GM19351 (cell line): ENCODE measurements around the gene IDE.

Experiments used
- ATAC-seq: cut with Tn5 transposase; IDR thresholded peaks from one replicate; pipeline ENCODE4 v1.9.1; 2021; ENCODE audit warnings: mild to moderate bottlenecking, moderate library complexity; ENCODE audit not compliant: unreplicated experiment

IDE gene

DNA sequence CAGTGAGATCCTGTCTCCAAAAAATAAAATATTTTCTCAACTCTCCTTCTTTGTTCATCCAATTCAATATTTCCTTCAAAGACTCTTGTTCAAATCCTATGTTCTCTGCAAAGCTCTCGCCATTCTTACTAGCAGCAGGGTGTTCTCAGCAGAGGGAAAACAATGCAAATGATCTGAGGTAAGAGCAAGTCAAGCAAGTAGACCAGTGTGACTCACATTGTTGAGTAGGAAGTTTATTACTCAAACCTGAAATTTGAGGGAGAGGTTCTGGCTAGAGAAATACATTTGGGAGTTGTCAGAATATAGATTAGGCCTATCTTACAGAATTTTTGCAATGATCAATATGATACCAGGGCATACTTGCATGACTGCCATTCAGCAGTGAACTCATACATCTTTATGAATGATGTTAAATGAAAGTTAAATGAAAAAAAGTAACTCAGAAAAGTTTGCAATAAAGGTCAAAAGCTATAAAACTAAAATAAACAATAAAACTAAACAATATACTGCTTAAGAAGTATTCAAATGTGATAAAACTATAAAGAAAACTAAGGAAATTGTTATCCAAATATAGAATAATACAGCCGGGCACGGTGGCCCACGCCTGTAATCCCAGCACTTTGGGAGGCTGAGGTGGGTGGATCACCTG lies 5.8 kb downstream of the IDE start:
- ATAC-seq, result no peak

DNA sequence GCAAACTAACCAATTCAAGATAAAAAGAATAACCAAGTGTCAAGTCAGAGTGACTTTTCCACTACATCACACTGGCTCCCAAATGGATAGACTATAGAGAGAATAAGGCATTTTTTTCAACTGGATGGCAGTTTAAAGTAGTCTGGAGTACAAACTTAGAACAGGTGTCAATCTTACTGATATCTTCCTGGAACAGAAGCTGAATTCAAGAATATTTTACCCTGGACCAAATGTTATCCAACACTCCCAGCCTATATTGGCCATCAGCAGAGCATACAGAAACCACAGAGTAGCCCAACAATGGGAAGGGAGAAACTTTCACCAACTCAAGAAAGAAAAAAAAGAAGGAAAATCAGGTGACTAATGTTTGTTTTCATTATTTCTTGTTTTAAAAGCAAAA lies 11.5 kb downstream of the IDE start:
- ATAC-seq, result no peak

- no peak for ATAC-seq
Observed at GRCh38 chr10:92559046-92559445, 14.8 kb downstream of the IDE start.

GRCh38 chr10:92553959-92554358 lies 19.9 kb downstream of the IDE start:
- no peak for ATAC-seq

- ATAC-seq, result no peak
Observed at GRCh38 chr10:92552310-92552709, 21.6 kb downstream of the IDE start.

DNA sequence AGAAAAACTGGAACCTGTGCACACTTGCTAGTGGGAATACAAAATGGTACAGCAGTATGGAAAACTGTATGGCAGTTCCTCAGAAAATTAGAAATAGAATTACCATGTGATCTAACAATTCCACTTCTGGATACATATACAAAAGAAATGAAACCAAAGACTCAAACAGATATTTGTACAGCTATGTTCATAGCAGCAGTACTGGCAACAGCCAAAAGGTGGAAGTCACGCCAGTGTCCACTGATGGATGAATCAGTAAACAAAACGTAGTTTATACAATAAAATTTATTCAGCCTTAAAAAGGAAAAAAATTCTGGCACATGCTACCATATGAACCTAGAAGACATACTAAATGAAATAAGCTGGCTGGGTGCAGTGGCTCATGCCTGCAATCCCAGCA lies 23.0 kb downstream of the IDE start:
- no peak for ATAC-seq

GRCh38 chr10:92547676-92548075 lies 26.2 kb downstream of the IDE start:
- ATAC-seq, result no peak

GRCh38 chr10:92545556-92545955 lies 28.3 kb downstream of the IDE start:
- no peak for ATAC-seq

DNA sequence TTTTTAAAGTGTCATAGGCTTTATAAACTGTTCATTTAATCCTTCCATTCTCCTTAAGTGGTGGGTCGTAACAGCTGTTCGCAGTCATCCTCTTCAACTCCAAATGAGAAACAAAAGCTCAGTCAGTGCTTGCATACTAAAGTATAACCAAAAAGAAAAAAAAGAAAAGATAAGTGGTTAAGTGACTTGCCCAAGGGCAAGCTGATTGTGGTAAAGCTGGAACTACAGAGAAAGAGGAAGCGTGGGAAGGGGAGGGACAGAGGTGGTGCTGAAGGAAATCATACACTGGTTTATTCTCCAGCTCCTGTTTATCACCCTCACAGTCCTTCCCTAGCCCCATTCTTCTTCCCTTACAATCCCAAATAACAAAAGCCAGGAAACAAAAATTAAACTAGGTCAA lies 29.6 kb downstream of the IDE start:
- ATAC-seq, result peak; percentile 57

- ATAC-seq, result no peak
Observed at GRCh38 chr10:92542458-92542857, 31.4 kb downstream of the IDE start.

- ATAC-seq, result no peak
Observed at GRCh38 chr10:92541583-92541982, 32.3 kb downstream of the IDE start.

DNA sequence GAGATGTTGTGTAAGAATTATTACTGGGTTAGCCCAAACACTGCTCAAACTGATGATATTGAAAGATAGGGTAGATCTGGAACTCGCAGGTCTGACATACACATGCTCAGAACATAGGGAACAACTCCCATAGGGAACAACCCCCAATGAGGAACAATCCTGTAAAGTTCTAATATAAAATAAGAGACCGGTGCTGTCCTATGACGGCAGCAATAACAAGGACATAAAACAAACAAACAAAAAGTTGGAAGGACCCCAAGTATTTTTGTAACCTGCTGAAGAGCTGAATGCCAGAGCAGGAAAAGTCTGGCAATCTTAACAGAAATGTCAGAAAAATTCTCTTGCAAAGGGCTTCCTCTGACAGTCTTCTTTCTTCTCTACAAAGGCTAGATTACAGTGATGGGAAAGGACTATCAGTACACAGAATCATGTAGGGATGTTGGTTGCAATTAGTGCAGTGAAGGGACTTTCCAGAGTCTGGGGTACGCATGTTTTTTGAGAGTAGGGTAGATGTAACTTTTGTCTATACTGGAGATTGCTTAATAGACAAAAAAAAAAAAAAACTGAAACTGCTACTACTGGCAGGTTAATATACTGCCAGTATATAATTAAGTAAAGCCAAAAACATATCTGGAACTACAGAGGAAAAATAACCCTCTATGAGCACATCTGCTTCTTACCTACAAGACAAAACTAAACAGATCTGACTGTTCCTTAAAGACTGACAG lies 35.5 kb downstream of the IDE start:
- ATAC-seq, result no peak

- no peak for ATAC-seq
Observed at GRCh38 chr10:92530891-92531535, 42.9 kb downstream of the IDE start.

DNA sequence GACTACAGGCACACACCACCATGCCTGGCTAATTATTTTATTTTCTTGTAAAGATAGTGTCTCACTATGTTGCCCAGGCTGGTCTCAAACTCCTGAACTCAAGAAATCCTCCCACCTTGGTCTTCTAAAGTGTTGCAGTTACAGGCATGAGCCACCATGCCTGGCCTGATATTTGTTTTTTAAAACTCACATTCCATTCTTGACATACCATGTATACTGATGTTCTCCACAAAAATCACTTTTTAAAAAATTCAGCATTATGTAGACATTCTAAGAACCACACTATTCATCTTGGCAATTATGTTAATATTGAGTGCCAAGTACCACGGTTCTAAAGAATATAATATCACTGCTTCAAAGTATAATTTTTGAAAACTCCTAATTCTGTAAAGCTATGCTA lies 43.5 kb downstream of the IDE start:
- no peak for ATAC-seq

GRCh38 chr10:92527716-92528115 lies 46.2 kb downstream of the IDE start:
- ATAC-seq, result no peak

DNA sequence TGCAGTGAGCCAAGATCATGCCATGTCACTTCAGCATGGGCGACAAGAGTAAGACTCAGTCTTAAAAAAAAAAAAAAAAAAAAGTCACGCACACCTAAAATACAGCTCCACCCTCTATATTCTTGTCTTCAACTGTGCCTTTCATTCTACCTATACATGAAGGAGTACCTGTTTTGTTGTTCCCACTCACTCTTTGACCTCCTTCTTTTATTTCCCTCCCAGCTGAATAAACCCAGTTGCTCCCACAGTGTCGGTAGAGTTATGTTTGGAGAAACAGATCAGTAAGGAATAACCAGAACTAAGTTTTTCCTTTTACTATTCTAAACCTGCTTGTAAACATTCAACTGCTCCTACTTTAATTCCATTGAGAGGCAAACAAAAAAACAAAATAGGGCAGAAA lies 50.3 kb downstream of the IDE start:
- no peak for ATAC-seq

GRCh38 chr10:92517034-92517655 lies 56.7 kb downstream of the IDE start:
- peak; percentile 66 for ATAC-seq

DNA sequence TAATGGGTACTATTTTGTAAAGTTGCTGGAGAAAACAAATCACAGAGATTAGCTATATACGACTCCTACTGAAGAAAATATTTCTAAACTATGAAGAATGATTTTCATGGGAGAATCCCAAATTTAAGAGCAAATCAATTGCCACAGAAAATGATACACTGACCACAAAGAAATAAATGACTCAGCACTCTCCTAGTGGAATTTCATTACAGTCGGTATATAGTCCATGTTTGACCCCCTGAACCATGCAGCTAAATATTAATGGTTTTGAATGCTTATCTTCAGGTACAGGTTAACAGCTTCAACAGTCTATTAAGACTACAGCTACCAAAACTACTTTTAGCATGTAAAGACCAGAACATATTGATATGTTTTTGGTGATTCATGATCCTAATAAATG lies 65.0 kb downstream of the IDE start:
- no peak for ATAC-seq

- no peak for ATAC-seq
Observed at GRCh38 chr10:92506336-92506735, 67.6 kb downstream of the IDE start.

DNA sequence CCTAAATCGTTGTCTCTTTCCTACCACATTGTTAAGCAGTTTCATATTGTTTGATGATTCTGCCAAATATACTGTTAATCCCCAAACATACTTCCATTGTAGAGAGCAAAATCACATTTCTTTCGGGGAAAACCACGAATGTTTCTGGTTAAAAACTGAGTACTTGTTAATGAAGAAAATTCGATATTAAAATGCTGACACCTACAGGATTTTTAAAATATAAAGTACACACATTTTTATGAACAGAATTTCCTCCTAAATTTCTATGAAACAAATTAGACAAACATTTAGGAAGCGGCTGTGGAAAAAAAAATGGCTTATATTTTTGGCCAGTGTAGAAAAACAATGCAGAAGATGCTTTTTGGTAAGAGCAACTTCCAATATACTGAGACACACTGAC lies 68.8 kb downstream of the IDE start:
- ATAC-seq, result no peak

- ATAC-seq, result no peak
Observed at GRCh38 chr10:92502296-92502808, 71.5 kb downstream of the IDE start.

DNA sequence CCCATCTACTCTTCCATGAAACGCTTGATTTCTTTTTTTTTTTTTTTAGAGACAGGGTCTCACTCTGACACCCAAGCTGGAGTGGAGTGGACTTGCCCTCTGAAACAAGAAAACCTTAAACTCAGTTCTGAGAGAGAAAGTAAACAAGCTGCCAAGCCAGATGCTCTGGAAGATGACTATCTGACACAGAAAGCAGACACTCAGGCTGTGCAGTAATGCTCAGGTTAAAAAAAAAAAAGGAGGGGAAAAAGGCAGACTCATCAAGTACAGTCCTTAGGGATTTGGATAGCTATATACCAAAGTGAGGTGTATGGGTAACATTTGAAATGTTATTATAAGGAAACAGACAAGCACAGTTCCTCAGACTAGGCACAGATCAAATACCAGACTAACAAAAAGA lies 80.5 kb downstream of the IDE start:
- ATAC-seq, result no peak
